Head of caudate nucleus (tissue), 42 donors: Measurements from ENCODE around the gene GRID1.
A peak's percentile ranks its signal among the peaks of the same experiment; 100 is the strongest.

Experiments used
- DNase-seq, 42 donors: peaks; one replicate each; pipeline versions ENCODE4 v3.0.0 to v3.0.0-alpha.2; 2020 to 2021; ENCODE audit warnings: mixed read lengths in 7 of 42
- intact Hi-C: fragments of 100-400 bp; cut with DNase I; formaldehyde crosslinking; loops from one replicate; pipeline ENCODE4 v1.15.0; 2022

Gene GRID1

GRCh38 chr10:85832988-85833387 lies 533.6 kb downstream of the GRID1 start:
- no peak for DNase-seq
- intact Hi-C loops = no loop called here

DNA sequence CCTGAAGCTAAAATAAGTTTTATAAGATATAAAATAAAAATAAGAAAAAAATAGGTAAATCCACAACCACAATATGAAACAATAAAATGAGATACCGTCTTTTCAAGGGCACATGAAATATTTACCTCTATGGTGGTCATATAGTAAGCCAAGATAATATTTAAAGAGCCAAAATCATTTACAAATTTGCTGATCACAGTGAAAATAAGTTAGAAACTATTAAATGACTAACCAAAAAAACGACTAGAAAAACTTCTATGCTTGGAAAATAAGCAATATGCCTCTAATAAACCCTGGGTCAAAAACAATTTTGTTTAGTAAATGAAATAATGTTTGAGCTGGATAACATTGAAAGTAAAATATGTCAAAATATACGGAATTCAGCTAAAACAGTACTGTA lies 535.2 kb downstream of the GRID1 start:
- no peak for DNase-seq
- intact Hi-C loops = no loop called here

GRCh38 chr10:85826377-85826776 lies 540.2 kb downstream of the GRID1 start:
- DNase-seq = no peak
- intact Hi-C loops = no loop called here

GRCh38 chr10:85811405-85811804 lies 555.2 kb downstream of the GRID1 start:
- DNase-seq = no peak
- intact Hi-C loops = no loop called here

GRCh38 chr10:85810674-85811073 lies 555.9 kb downstream of the GRID1 start:
- DNase-seq = no peak
- intact Hi-C loops = no loop called here

GRCh38 chr10:85795460-85795859 lies 571.1 kb downstream of the GRID1 start:
- intact Hi-C loops = no loop called here
- DNase-seq = no peak

DNA sequence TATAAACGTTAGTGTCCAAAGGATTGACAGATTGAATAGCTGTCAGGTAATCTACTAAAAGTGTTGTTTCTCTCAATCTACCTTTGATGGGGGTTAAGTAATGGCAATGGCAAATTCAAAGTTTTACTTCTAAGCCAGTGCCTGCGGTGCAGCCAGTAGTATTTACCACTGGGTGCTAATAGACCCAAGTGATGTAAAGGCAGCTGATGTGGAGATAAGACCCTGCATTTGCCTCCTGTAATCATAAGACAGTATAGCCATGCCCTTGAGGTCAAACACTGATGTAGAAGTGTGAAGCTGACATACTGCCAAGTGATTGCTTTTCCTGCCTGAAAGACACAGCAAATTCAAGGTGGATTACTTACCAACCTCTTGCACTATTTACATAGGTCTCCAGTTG lies 572.0 kb downstream of the GRID1 start:
- DNase-seq = no peak
- intact Hi-C loops = no loop called here

GRCh38 chr10:85792533-85792858 lies 574.1 kb downstream of the GRID1 start:
- DNase-seq = no peak
- intact Hi-C loops = no loop called here

DNA sequence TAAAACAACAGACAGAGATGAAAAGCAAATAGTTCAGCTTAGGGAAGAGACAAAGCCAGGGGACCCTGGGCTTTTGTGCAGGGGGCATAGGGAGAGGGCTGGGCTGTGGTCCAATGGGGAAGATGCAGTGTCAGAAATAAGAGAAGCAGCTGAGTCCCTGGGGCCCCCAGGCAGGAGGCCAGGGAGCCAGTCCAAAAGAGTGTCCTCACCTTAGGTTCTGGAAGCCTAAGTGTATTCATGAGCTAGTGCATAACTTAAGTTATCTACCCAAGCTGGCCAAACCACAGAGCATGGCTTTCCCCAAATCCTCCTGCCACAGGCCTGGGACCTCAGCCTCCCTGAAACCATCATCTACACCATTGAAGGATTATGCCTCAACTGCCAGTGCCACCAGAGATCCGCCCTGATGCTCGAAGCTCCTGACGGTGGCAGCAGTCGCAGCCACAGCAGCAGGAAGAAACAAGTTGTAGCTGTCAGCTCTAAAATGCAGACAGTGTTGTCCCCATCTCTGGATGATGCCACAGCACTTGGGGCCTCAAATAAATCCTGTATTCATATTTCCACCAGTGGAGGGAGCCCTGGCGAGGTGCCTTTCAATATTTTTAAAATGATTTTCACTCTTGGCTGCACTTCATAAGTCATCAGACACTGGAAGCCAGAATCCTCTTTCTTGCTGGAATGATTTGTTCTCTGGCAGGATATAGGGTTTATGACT lies 574.6 kb downstream of the GRID1 start:
- peak in 12 of 42 donors; percentile 24 to 66 (median 46) for DNase-seq
- intact Hi-C loops = no loop called here

DNA sequence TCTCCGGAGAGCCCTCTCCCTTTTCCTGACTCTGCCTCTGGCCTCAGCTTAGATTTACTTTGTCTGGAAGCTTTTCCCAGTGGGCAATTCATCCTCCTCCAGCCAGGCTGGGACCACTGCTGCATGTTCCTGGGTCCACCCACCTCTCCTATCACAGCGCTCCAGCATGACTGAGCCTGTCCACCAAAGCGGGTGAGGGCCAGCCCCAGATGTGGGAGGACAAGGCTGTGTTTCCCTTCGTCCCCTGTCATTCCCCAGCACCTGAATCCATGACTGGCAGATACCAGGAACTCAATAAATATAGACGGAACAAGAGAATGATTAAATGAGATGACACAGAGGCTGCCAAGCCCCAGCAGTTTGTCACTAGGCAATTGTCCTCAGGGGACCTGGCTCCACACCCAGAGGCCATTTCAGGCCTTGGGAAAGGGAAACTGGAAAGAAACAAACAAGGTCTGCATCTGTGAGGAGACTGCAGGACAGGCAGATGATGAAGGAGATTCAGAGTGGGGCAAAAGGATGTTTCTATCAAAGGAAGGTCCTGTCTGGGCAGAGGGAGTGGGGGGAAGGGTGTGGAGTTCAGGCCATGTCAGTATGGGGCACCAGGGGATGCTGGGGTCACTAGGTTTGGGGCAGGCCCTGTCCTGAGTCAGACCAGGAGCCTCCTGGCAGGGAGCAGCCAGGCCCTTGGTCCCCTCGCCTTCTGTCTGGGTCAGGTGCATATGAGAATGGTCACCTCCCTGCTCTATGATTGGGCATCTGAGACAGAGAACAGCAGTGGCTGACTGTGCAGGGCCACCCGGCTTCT lies 576.4 kb downstream of the GRID1 start:
- DNase-seq = no peak
- intact Hi-C loops = no loop called here

- no peak for DNase-seq
- intact Hi-C loops = no loop called here
Measured at GRCh38 chr10:85789125-85789524, 577.5 kb downstream of the GRID1 start.

DNA sequence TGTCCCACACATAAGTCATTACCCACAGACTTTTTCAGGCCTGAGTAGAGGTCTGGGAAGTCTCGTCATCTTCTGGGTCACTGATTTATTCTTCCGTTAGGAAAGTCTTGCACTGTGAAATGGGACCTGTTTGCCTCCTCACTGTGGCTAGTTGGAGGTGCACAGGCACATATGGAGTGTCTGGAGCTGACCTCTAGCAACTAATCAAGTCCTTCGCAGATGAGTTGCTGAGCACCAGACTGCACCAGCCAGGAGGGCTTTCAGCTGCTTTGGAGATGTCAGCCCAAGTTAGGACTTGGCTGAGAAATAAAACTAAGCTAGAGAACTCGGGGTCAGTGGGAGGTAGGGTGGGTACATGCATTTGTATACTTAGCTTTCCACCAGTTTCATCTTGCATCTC lies 578.0 kb downstream of the GRID1 start:
- DNase-seq = no peak
- intact Hi-C loops = no loop called here

DNA sequence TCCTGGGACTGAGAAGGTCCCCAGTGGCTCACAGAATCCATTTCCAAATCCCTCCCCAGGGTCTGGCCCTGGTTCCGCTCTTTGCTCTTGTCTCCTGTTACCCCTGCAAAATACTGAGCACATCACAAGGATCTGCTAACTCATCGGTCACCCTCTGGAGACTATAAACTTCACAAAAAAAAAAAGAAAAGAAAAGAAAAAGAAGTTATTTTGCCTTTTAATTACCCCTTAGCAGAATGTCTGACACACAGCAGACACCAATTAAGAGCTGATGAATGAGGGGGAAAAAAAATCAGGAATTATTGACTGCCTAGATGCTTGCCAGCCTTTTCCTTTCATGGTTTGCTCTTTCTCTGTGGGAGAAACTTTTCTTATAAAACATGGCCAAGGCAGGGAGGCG lies 578.7 kb downstream of the GRID1 start:
- intact Hi-C loops = no loop called here
- DNase-seq = no peak

DNA sequence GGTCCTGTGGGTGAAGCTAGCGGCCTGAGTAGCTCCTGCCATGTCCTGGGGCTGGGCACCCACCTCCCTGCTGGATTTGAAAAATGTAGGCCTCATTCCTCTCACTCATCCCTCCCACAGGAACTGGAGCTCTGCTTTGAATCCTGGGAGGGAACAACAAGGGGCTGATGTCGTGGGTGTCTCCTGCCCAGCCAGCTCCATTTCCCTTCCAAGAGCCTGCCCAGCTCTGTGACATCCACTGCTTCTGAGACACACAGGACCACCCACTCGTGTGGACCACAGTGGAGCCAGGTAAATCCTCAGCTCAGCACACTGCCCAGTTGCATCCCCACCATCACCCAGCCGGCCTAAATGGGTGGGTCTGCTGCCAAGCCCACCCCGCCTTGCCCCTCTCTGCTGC lies 579.2 kb downstream of the GRID1 start:
- intact Hi-C loops = no loop called here
- DNase-seq = no peak

GRCh38 chr10:85786401-85786899 lies 580.1 kb downstream of the GRID1 start:
- intact Hi-C loops = no loop called here
- peak in 25 of 42 donors; percentile 21 to 69 (median 45) for DNase-seq

DNA sequence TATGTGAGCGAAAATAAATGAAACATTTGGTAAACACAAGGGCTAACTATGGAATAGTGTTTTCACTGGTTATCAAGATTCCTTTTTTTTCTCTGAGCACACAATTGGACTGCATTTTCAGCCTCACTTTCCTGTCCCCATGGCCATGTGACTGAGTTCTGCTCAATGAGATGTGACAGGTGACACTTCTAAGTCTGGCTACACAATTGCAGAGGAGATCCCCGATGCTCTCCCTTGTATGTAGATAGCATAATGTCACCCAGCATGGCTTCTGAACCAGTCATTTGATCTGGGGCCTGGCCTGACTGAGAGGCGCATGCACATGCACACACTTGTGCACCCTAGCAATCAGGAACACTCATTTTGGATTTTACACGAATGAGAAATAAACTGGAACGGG lies 581.8 kb downstream of the GRID1 start:
- no peak for DNase-seq
- intact Hi-C loops = no loop called here

DNA sequence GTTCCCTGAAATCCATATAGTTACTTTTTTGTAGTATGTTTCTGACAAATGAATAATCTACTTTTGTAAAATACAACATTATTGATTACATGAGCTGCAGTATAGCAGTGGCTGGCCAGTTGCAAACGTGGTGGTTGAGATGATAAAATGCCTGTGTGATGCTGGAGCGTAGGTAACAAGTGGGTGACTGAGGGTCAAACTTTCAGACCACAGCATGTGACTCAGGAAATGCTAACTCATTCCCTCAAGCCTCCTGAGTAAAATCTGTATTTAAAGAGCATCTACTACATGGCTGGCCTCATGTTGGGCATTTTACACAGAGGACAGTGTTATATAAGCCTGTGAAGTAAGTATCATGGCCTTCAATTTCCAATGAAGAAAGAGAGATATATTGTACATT lies 585.2 kb downstream of the GRID1 start:
- DNase-seq = no peak
- intact Hi-C loops = no loop called here

DNA sequence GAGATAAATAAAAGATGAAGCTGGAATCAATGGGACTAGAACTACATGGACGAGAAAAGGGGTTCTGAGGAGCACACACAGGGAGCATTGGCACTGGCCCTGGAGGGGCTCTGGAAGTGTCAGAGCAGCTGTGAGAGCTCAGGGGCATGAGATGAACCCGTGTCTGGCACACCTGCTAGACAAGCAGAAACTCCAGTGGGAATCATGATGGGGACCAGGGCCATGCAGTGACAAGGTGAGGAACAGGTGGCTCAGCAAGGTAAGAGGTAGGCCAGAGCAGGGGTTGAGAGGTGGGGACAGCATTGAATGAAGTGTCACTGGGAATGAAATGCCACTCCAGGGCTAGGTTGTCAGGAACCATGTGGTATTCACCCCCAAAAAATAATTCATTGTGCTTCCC lies 588.5 kb downstream of the GRID1 start:
- intact Hi-C loops = no loop called here
- no peak for DNase-seq

GRCh38 chr10:85767891-85768290 lies 598.7 kb downstream of the GRID1 start:
- no peak for DNase-seq
- intact Hi-C loops = no loop called here

DNA sequence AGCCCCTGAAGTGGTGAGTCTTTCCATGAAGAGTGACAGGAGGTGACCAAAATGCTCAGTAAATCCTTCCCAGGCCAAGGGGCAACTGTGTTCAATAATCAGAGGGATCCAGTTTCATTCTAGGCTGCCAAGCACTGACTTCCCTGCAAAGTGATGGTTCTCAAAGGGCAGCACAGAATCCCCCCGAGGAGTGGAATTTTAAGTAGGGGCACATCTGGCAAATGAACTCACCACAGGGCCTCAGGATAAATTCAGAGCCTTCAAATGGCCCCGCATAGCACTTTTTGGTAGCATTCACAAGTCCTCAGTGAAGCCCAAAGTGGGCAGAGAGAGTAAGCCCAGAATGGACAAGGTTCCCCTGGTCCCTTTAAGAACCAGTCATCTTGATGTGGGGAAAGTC lies 602.5 kb downstream of the GRID1 start:
- DNase-seq = no peak
- intact Hi-C loops = no loop called here

GRCh38 chr10:85761906-85762445 lies 604.6 kb downstream of the GRID1 start:
- intact Hi-C loops = no loop called here
- peak in 1 of 42 donors; percentile 9 for DNase-seq
